Suppressor macrophage treated with lipopolysaccharide for 4 hours (primary cell): ENCODE measurements around the gene MRM3.
"Not testable (repeated sequence)": the region's sequence is repeated elsewhere in the genome, so short reads cannot be mapped to it uniquely, and the experiment has no call there.

Experiments used
- DNase-seq: peaks from one replicate; pipeline ENCODE4 v3.0.0-alpha.2; 2020

The MRM3 gene

DNA sequence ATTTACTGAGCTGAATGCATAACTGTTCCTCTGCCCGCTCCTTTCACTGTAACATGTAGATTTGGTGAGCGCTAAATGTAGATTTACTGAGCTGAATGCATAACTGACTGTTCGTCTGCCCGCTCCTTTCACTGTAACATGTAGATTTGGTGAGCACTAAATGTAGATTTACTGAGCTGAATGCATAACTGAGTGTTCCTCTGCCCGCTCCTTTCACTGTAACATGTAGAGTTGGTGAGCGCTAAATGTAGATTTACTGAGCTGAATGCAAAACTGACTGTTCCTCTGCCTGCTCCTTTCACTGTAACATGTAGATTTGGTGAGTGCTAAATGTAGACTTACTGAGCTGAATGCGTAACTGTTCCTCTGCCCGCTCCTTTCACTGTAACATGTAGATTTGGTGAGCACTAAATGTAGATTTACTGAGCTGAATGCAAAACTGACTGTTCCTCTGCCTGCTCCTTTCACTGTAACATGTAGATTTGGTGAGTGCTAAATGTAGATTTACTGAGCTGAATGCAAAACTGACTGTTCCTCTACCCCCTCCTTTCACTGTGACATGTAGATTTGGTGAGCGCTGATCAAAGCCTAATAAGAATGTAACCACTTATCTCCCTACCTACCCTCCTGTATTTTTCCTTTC is 26.7 kb upstream of the MRM3 start:
- not testable (repeated sequence) for DNase-seq

DNA sequence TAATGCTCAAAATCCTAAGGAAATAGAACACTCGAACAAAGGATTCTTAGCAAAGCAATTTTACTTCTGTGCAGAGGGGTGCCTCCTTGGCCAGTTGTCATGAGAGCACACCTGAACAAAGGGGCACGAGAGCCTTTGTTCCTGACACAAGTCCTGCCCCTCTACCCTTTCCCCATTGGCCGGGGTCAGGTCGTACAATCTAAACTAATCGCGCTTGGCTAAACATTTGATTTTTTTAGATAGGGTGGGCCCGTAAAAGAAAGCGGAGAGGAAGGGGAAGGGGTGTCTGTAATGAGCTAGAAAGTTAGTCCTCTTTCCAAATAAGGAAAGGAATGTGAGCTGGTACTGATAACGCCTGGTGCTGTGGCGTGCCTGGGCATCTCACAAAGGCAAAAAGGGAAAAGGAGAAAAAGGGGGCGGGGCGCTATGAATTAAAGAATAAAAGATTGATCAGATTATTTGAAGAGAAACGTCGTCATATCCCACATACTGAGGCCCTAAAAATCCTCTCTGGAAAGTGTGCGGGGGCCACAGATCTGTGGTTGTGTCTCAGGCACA is 26.1 kb upstream of the MRM3 start:
- DNase-seq, result not testable (repeated sequence)

DNA sequence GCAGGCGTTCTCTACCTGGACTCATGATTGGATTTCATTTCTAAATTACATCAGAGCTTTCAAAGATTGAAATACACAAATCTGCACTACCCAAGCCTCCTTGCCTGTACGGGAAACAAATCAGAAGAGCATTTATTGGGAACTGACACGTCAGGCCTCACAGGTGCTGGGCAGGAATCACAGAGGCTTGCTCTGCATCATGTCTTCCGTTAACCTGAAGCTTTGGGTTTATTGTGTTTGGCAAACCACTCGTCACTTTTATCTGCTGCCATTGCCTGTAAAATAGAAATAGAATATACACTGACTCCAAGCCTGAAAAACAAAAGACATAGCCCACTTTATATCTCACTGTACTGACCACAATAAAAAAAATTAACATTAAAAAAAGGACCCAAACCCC is 22.2 kb upstream of the MRM3 start:
- no peak for DNase-seq

DNA sequence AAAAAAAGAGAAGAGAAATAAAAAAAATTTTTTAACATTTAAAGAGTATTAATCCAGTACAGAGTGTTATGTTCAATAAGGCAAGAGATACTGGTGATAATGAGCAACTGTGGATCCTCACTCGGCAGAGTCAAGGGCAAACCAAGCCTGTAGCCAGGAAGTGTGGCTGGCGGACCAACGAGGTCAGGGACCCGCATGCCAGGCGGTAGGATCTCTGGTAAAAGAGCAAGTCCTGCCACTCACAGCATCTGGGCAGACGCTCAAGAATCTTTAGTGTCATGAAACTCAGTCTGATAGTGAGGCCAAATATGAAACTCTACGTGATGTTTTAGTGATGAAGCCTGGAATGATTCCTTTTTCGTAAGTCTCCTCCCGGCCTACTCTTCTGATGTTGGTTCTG is 21.8 kb upstream of the MRM3 start:
- DNase-seq, result no peak

DNA sequence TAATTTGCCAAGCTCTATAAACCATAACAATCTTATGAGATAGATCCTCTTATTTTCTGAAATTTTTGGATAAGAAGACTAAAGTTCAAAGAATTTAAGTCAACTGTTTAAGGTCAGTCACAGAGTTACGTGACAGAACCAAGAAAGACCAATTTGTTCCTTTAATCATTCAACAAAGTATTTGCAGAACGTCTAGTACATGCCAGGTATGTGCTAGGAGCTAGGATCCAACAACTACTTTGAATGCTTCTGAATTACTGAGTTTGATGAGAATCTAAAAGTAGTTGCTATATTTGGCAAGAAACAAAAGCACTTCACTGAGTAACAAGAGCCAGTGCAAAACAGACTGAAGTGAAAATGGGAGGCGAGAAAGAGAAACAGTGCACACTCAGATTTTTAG is 15.1 kb upstream of the MRM3 start:
- DNase-seq, result no peak

DNA sequence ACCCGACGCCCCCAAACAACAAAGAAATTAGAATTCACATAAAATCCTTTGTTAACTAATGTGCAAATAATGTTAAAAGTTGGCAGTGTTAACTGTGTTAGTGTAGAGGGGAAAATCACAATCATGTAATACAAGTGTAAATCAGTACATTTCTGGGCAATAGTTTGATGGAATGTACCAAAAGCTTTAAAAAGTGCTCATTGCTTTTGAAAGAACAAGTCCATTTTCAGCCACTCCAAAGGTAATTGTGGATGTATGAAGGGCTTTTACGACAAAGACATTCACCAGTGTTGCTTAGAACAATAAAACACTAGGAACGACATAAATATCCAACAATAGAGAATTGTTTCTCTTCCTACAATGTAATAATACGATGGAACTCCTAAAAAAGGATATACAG is 9.1 kb upstream of the MRM3 start:
- no peak for DNase-seq

DNA sequence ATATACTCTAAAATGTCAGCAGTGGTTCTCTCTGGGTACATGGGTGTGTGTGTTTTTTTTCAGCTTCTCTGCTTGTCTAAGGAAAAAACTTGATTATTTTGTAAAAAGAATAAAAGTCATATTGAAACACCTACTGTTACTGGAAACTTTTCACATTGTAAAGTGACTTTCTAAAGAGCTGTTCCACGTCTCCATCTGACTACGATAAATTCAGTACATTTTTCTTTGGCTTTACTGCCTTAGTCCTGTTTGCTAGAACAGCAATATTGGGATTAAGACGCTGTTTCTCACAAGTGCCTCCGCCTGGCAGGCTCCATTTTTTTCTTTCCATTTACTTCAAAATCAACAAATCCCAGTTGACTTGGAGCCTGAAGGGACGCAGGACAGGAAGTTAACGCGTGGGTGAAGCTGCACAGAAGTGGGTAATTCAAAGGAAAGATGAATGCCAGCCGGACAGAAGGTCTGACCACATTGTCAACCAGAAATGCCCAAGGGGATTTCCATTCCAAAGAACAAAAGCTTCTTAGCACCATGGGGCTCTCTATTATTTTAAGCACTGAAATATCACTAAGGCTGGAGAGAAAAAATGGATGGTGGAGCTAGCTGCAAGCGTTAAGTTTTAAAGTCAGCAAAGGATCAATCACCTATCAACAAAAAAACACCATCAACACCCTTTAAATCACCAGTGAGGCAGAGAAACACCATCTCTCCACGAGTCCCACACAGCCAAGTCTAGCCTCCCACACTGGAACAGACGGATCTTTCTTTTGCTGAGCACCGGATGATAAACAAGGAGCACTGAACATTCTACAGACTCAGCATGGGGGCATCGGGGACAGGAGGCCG is 8.5 kb upstream of the MRM3 start:
- no peak for DNase-seq

DNA sequence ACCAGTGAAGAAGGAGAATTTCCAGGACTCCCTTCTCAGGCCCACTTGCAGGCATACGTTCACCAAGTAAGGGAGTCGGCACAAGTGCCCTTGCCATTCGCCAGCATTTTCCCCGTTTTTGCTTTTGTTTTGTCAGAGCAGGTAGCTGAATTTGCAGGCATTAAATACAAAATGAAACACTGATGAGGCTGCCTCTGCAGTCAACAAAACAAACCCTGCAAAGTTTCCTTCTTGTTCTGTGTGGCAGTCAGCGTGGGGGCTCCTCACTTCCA is 7.9 kb upstream of the MRM3 start:
- no peak for DNase-seq

DNA sequence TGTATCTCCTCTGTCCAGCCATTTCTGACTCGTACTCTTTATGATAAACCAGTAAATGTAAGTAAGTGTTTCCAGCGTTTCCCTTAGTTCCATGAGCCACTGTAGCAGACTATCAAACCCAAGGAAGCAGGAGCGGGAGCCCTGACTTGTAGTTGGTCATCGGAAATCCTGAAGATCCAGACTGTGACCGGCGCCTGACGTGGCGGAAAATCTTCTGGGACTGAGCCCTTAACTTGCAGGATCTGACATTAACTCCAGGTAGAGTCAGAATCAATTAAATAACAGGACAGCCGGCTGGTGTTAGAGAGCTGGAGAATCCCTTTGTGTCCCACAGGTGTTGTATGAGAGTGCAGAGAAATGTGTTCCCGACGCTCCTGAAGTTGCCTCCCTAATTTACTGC is 4.1 kb upstream of the MRM3 start:
- DNase-seq, result no peak

DNA sequence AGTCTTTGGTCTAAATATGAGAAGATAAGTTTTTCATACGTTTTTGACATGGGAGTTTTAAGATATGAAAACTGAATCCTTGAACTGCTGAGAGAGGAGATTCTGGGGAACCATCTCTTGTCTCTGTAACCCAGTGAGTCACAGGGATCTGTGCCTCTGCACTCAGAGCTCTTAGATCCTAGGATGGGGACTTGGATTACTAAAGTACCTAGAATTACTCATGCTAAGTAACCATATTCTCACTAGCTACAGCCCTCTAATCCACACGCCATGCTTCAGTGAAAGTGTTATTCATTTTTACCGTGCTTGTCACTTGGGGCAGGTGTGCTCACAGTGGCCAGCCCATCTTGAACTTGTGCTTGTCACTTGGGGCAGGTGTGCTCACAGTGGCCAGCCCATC is 2.0 kb downstream of the MRM3 start:
- no peak for DNase-seq

DNA sequence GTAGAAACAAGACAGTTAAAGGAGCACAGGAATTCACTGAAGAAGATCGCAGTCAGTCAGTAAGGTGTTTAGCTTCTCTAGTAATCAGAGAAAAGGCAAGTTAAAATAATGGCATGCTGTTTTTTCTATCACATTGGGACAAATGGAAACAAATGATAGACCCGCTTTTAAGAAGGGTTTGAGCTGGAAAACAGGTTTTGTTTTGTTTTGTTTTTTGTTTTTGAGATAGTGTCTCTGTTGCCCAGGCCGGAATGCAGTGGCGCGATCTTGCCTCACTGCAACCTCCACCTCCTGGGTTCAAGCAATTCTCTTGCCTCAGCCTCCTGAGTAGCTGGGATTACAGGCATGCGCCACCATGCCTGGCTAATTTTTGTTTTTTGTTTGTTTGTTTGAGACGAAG is 3.7 kb downstream of the MRM3 start:
- DNase-seq, result not testable (repeated sequence)

DNA sequence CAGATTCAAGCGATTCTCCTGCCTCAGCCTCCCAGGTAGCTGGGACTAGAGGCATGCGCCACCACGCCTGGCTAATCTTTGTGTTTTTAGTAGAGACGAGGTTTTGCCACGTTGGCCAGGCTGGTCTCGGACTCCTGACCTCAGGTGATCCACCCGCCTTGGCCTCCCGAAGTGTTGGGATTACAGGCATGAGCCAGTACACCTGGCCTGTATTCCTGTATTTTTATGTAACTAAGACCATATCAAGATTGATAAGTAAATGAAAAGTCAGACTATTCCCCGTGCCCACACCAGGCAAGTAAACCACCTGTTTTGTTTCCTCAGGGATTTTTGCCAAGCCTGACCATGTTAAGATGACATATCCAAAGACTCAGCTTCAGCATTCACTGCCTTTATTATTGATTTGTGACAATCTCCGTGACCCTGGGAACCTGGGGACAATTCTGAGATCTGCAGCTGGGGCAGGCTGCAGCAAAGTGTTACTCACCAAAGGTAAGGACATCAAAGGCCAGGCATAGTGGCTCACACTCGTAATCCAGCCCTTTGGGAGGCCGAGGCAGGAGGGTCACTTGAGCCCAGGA is 5.6 kb downstream of the MRM3 start:
- no peak for DNase-seq

DNA sequence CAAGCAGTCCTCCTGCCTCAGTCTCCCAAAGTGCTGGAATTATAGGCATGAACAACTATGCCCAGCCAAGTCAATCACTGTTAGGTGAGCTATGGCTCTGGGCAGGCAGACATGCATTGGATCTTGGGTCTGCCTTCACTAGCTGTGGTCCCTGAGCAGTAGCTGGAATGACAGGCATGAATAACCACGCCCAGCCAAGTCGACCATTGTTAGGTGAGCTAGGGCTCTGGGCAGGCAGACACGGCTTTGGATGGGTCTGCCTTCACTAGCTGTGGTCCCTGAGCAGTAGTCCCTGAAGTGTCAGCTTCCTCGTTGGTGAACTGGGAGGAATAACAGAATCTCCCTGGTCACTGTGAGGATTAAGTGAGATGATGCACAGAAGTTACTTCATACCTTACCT is 6.4 kb downstream of the MRM3 start:
- no peak for DNase-seq

DNA sequence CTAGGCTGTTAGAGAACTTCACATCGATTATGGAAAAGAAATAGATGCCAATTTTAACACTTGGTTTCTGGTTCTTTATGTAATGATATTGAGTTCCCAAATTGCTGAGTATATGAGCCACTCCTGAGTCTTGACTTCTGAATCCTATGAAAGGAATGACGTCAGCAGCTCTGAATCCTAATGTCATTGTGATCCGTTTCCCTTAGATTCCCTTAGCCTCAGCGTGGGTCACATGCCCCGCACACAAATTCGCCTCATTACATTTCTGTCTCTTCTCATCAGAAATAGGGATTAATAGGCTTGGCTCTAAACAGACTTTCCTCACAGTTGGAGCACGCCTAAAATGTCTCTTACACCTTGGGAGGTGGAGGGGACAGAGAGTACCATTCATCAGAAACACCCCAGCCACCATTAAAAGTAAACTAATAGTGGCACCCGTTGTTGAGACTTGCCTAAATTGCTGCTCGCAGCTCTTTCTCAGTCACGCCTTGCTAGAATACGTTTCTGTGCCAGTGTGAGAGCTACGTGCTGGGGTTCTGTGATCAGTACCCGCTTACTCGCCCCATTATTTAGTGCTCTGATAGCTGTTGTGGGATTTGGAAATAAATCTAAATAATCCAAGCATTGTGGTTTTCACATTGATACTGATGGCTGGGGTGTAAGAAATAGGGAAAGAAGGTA is 7.1 kb downstream of the MRM3 start:
- no peak for DNase-seq

DNA sequence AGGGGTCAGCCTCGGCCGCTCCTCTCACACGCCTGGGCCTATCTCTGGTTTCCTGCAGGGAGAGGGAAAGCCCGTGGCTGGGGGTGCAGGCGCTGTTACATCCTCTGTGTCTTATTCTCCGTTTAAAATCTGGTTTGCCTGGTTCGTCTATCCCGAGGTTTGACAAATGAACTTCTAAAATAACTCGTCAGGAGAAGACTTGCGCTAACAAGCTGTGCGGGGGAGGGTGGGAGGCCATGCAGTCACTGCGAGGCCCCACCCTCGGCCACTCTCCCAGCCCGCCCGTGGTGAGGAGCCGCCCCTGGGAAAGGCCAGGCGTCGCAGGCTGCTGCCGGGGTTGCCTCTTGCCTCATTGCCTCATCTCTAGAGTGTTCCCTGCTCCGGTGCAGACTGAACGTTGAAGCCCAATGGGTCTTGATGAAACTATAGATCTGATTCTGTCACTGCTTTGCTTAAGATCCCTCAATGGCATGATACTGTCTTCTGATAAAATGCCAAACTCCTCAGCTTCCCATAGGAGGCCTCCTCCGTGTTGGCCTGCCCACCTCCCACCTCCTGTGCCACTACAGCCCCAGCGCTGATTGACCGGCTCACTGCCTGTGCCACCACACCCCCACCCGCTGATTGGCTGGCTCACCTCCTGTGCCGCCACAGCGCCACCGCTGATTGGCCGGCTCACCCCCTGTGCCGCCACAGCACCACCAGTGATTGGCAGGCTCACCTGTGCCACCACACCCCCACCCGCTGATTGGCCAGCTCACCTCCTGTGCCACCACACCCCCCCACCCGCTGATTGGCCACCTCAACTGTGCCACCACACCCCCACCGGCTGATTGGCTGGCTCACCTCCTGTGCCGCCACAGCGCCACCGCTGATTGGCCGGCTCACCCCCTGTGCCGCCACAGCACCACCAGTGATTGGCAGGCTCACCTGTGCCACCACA is 8.0 kb downstream of the MRM3 start:
- not testable (repeated sequence) for DNase-seq

DNA sequence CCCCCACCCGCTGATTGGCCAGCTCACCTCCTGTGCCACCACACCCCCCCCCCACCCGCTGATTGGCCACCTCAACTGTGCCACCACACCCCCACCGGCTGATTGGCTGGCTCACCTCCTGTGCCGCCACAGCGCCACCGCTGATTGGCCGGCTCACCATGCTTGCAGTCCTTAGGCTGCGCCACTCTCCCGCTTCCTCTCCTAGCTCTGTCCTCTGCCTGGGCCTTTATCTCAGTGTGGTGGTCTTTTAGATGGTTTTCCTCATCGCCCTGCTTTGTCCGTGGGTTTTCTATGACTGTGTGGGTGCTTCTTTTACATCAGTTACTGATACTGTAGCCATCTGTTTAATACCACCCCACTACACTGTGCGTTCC is 8.7 kb downstream of the MRM3 start:
- DNase-seq, result not testable (repeated sequence)

DNA sequence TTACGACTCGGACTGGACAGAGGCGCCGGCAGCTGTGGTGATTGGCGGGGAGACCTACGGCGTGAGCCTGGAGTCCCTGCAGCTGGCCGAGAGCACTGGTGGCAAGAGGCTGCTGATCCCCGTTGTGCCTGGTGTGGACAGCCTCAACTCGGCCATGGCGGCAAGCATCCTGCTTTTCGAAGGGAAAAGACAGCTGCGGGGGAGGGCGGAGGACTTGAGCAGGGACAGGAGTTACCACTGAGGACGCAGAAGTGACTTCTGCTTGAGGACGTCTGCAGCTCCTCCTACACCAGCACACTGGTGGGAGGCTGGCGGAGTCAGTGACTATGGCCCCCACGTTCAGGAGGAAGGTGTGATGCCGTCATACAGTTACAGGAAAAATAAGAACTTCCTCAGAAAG is 9.7 kb downstream of the MRM3 start:
- DNase-seq, result no peak

DNA sequence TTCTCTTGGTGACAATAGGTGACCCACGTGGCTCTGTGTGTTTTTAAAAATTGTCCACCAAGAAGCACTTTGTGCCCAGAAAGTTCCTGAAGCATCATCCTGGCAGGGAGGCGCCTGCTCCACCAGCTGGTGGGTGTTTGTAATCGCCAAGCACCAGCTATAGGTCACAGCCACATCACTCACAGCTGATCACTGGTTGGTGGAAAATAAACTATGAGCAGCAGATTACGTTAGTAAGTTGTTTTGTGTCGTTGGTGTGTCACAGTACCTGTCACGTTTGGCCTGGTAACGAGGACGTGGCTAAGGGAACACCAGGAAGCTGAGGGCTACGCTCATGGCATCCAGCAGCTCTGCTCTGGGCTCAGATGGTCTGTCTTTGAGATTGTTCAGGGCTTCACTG is 10.1 kb downstream of the MRM3 start:
- DNase-seq, result no peak

DNA sequence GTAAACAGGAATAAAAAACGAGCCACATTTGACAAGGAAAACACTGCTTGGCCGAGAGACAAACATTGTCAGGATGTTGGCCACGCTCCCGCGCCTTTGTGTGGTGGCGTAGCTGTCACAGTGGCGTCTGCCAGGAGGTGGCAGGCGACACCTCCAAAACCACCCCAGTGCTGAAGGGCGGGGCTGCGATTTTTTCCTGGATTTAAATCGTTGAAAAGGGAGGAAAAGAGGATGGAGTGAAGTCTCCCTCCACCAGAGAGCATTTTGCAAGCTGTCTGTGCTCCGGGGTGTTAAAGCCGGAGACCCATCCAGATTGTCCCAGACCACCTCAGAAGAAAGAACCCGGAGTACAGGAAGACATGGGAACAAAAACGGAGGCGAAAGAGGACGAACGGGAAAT is 12.7 kb downstream of the MRM3 start:
- DNase-seq, result peak; percentile 61

DNA sequence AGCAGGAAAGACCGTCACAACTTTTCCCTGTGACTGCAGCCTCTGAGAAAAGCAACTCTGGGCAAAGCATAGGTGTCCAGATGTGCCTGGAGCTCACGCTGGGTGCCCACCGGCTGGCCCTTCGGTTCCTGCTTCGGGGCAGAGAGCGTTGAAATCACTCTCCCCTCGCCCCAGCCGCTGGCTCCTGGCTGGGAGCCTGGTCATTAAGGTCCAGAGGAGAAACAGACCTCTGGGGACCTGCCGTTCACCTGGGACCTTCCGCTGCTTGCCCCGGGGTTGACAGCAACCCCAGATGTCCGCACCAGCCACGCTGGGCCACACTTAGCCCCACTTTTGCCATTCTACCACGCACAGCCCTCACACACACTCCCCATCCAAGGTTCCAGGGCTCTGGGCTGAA is 13.1 kb downstream of the MRM3 start:
- no peak for DNase-seq

DNA sequence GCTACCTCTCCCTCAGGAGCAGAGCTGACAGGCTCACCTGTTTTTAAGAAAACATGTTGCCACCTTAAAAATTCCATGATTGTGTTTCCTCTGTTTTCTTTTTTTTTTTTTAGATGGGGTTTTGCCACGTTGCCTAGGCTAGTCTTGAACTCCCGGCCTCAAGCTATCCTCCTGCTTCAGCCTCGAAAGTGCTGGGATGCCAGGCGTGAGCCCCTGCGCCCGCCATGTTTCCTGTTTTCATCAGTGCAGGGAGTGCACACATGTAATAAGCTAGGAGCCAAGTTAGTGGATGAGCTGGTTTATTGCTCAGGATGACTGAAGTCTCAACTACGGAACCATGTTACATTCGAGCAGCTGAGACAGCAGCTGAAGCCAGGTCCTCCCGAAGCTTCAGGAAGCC is 13.6 kb downstream of the MRM3 start:
- DNase-seq, result no peak

DNA sequence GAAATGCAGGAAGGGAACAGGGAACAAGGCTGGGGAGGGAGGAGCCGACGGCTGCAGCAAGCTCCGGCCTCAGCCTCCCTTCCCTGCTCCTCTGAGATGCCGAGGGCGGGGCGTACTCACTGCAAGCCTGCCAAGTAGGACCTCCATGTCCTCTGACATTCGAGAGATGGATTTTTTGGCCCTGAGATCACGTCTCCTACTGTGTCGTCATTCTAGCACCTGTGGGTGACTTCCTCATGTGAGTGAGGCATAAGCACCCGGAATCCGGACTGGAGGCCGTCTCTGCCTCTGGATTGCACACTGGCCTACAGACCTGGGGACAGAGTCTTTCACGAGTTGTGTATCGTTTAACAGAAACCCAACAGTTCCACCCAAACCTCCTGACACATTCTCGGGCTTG is 14.5 kb downstream of the MRM3 start:
- DNase-seq, result no peak
